Activated T-helper 17 cell treated with anti-CD3 and anti-CD28 coated beads, Interleukin-2, amount 50 U/mL, for 72 hours (primary cell): ENCODE data around the gene OR6C70. TPM values are rescaled to one million over a fixed set of nuclear protein-coding genes. Genes with fewer than 3 reads are reported as not detected.
"Not testable (repeated sequence)": the region's sequence is repeated elsewhere in the genome, so short reads cannot be mapped to it uniquely, and the experiment has no call there.

Source experiments
- ATAC-seq: fragments of 150-1000 bp; cut with Tn5 transposase; replicated peaks from 2 replicates; pipeline ENCODE4 v1.10.0; 2021; ENCODE audit warnings: mild to moderate bottlenecking, moderate library complexity
- H3K27ac Mint-ChIP-seq: one replicate; pipeline ENCODE4 v1.8.0; 2022; ENCODE audit warnings: mixed read lengths
- H3K27me3 Mint-ChIP-seq: one replicate; pipeline ENCODE4 v1.8.0; 2022; ENCODE audit warnings: mixed read lengths
- H3K36me3 Mint-ChIP-seq: one replicate; pipeline ENCODE4 v1.8.0; 2022; ENCODE audit warnings: low read depth, mild to moderate bottlenecking, mixed read lengths
- H3K4me1 Mint-ChIP-seq: one replicate; pipeline ENCODE4 v1.8.0; 2022; ENCODE audit warnings: mixed read lengths
- H3K4me3 Mint-ChIP-seq: one replicate; pipeline ENCODE4 v1.8.0; 2022; ENCODE audit warnings: mild to moderate bottlenecking, mixed read lengths
- H3K9me3 Mint-ChIP-seq: one replicate; pipeline ENCODE4 v1.8.0; 2022; ENCODE audit warnings: mixed read lengths
- total RNA-seq, 2 donors: library from RNA; stranded (reverse); gene quantifications; one replicate each; pipeline ENCODE4 v1.2.3, GENCODE V29; 2022

The OR6C70 gene
- total RNA-seq: not detected

DNA sequence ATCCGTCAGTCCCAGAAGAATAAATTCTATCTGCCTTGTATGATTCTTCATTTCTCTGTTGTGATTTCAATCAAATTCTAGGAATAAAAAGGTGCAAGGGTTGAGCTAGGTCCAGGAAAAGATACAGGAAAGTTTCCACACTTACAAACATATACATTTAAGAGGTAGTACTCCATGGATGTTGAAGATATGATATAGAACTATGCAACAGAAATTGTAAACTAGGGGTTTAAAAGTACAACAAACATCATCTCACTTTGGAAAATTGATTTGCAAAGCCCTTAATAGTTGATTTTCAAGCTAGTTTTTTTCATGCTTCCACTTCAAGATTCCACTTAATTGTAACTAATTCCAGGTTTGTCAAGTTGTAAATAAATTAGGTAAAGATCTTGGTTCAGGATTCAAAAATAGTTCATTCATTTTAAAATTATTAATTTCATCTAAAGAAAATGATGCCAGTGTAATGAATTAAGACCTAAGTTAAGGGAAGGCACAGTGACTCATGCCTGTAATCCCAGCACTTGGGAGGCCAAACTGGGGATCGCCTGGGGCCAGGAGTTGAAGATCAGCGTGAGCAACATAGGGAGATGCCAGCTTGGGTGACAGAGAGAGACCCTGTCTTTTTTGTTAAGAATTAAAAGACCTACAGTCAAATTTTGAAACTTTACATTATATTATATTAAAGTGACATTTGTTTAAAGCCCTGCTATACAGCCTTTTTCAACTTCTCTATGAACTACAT, at the start of gene OR6C70:
Gene OR6C70 (minus strand): TSS at position 51 of the 742 bp plus-strand sequence. CDS start 0 bp downstream, at position 51.
- Mint-ChIP-seq H3K27me3 (peaks cover 20% of the 10 kb centered on the region), H3K9me3 (no peaks in the 10 kb centered on the region), H3K27ac (no peak within 1 kb of the TSS), H3K4me1 (no peaks in the 10 kb centered on the region), H3K36me3 (no peaks in the 10 kb centered on the region), H3K4me3 (no peak within 1 kb of the TSS)
- no peak for ATAC-seq

DNA sequence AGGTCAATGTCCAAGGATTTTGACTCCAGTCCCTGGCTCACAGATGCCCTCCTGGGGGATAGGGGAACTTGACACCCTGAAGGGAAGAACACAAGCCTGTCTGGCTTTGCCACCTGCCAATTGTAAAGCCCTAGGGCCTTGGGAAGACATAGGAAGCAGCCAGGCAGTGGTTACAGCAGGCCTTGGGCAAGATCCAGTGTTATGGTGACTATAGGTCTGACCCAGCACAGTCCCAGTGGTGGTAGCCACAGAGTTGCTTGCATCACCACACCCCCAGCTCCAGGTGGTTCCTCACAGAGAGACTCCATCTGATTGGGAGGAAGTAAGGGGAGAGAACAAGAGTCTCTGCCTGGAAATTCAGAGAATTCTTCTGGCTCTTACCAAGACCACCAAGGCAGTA, 46.5 kb upstream of the OR6C70 start:
- H3K9me3 Mint-ChIP-seq: no peaks in the 10 kb centered on the region
- H3K27me3 Mint-ChIP-seq: peaks cover 23% of the 10 kb centered on the region
- H3K36me3 Mint-ChIP-seq: no peaks in the 10 kb centered on the region
- no peak overlapping the region for H3K27ac Mint-ChIP-seq
- H3K4me3 Mint-ChIP-seq: no peak overlapping the region
- no peak for ATAC-seq
- H3K4me1 Mint-ChIP-seq: no peaks in the 10 kb centered on the region

DNA sequence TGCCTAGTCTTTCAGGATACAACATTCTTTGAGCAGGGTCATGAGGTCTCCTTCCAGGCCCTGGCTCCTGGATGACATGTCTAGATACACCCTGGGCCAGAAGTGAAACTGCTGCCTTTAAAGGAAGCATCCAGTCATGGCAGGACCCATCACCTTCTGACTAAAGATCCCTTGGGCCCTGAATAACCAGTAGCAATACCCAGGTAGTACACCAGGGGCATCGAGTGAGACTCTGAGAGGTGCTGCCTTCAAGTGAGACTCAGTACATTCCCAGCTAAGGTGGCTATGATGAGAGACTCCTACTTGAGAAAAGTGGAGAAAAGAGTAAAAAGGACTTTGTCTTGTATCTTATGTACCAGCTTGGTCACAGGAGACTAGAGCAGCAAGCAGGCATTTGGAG, 45.8 kb upstream of the OR6C70 start:
- H3K4me1 Mint-ChIP-seq: no peaks in the 10 kb centered on the region
- no peaks in the 10 kb centered on the region for H3K9me3 Mint-ChIP-seq
- no peak overlapping the region for H3K27ac Mint-ChIP-seq
- no peak for ATAC-seq
- H3K27me3 Mint-ChIP-seq: peaks cover 23% of the 10 kb centered on the region
- H3K36me3 Mint-ChIP-seq: no peaks in the 10 kb centered on the region
- no peak overlapping the region for H3K4me3 Mint-ChIP-seq

DNA sequence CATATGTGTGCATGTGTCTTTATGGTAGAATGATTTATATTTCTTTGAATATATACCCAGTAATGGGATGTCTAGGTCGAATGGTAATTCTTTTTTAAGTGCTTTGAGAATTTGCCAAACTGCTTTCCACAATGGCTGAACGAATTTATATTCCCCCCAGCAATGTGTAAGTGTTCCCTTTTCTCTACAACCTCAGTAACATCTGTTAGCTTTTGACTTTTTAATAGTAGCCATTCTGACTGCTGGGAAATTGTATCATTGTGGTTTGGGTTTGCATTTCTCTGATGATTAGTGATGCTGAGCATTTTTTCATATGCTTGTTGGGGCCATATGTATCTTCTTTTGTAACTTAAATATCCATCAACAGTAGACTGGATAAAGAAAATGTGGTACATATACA, 31.7 kb upstream of the OR6C70 start:
- H3K9me3 Mint-ChIP-seq: no peaks in the 10 kb centered on the region
- H3K4me3 Mint-ChIP-seq: no peak overlapping the region
- H3K27me3 Mint-ChIP-seq: peaks cover 7% of the 10 kb centered on the region
- H3K27ac Mint-ChIP-seq: no peak overlapping the region
- H3K36me3 Mint-ChIP-seq: no peaks in the 10 kb centered on the region
- ATAC-seq: no peak
- H3K4me1 Mint-ChIP-seq: peaks cover 5% of the 10 kb centered on the region

DNA sequence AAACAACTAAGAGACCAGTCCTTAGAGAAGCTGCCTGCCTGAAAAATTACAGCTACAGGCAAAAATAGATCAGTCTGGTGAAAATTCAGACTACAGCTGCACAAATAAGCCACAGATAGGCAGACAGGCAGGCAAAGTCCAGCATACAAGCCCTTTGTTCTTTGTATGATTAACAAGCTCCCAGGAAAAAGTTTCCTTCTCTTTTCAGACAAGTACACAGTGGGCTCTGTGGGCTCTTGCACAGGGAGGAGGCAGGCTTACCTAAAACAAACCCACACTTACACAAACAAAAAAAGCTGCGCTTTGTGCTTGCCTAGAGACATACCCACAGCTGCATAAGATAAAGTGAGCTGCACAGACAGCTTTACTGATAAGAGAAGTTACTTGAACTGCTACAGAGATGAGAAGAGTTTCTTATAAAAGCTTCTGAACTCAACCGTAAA, 29.9 kb upstream of the OR6C70 start:
- H3K36me3 Mint-ChIP-seq: no peaks in the 10 kb centered on the region
- H3K9me3 Mint-ChIP-seq: no peaks in the 10 kb centered on the region
- no peak for ATAC-seq
- H3K4me3 Mint-ChIP-seq: no peak overlapping the region
- peaks cover 9% of the 10 kb centered on the region for H3K27me3 Mint-ChIP-seq
- H3K4me1 Mint-ChIP-seq: peaks cover 5% of the 10 kb centered on the region
- no peak overlapping the region for H3K27ac Mint-ChIP-seq

DNA sequence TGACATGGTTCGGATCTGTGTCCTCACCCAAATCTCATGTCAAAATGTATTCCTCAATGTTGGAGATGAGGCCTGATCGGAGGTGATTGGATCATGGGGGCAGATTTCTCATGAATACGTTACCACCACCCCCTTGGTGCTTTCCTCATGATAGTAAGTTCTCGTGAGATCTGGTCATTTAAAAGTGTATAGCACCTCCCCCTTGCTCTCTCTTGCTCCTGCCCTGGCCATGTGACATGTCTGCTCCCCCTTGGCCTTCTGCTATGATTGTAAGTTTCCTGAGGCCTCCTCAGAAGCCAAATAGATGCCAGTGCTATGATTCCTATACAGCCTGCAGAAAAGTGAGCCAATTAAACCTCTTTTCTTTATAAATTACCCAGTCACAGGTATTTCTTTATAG, 29.3 kb upstream of the OR6C70 start:
- H3K4me1 Mint-ChIP-seq: peaks cover 5% of the 10 kb centered on the region
- H3K27ac Mint-ChIP-seq: no peak overlapping the region
- peaks cover 9% of the 10 kb centered on the region for H3K27me3 Mint-ChIP-seq
- ATAC-seq: no peak
- no peaks in the 10 kb centered on the region for H3K9me3 Mint-ChIP-seq
- H3K36me3 Mint-ChIP-seq: no peaks in the 10 kb centered on the region
- H3K4me3 Mint-ChIP-seq: no peak overlapping the region

DNA sequence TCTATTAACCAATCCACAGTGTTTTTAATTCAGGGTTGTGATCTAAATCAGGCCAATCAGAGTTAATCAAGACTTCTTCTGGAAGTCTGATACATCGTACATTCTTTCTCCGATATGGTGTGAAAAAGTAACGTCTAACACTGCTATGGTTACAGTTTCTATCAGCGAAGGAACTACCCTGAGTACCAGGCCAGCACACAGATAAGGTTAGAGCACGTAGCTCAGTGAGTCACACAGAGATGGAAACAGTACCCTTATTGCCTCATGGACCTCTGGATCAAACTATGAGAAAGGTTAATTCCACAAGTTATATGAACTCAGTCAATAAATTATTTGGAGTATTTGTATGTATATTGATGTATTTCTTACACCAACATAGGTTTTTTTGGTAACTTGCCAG, 25.6 kb upstream of the OR6C70 start:
- H3K36me3 Mint-ChIP-seq: no peaks in the 10 kb centered on the region
- H3K27ac Mint-ChIP-seq: no peak overlapping the region

DNA sequence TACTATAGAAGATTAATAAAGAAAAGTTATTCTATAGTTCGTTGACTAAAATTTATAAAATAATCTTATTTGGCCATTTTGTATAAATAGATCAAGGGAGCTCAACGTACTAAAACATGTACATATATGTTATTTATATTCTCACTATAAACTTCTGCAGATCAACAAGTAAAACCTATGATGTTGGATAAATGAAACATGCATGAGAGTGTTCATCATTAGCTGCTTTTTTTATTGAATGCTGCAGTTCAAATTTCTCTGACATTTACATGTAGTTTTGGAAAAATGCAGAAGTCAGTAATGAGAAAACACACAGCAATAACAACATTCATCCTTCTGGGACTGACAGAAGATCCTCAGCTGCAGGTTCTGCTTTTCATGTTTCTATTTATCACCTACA, 22.1 kb upstream of the OR6C70 start, which contains the start of gene OR6C68:
Gene OR6C68 (plus strand): TSS at position 301 of the 400 bp plus-strand sequence. CDS start 0 bp downstream, at position 301.
- no peaks in the 10 kb centered on the region for H3K36me3 Mint-ChIP-seq
- H3K9me3 Mint-ChIP-seq: no peaks in the 10 kb centered on the region
- H3K4me3 Mint-ChIP-seq: no peak within 1 kb of the TSS

More for the DNA sequence above, 25.6 kb upstream of the OR6C70 start:
- Mint-ChIP-seq H3K27me3 (peaks cover 11% of the 10 kb centered on the region), H3K9me3 (no peaks in the 10 kb centered on the region), H3K4me1 (peaks cover 5% of the 10 kb centered on the region), H3K4me3 (no peak overlapping the region)
- ATAC-seq: no peak

DNA sequence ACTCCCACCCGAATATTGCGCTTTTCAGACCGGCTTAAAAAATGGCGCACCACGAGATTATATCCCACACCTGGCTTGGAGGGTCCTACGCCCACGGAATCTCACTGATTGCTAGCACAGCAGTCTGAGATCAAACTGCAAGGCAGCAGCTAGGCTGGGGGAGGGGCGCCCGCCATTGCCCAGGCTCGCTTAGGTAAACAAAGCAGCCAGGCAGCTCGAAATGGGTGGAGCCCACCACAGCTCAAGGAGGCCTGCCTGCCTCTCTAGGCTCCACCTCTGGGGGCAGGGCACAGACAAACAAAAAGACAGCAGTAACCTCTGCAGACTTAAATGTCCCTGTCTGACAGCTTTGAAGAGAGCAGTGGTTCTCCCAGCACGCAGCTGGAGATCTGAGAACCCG, 14.3 kb upstream of the OR6C70 start:
- H3K4me1 Mint-ChIP-seq, H3K36me3 Mint-ChIP-seq, H3K9me3 Mint-ChIP-seq, H3K27ac Mint-ChIP-seq, ATAC-seq, H3K4me3 Mint-ChIP-seq: not testable (repeated sequence)
- peaks cover 19% of the 10 kb centered on the region for H3K27me3 Mint-ChIP-seq

More for the DNA sequence above, 22.1 kb upstream of the OR6C70 start, which contains the start of gene OR6C68:
- Mint-ChIP-seq H3K4me1 (no peaks in the 10 kb centered on the region), H3K27ac (no peak within 1 kb of the TSS), H3K27me3 (peaks cover 8% of the 10 kb centered on the region)
- no peak for ATAC-seq

DNA sequence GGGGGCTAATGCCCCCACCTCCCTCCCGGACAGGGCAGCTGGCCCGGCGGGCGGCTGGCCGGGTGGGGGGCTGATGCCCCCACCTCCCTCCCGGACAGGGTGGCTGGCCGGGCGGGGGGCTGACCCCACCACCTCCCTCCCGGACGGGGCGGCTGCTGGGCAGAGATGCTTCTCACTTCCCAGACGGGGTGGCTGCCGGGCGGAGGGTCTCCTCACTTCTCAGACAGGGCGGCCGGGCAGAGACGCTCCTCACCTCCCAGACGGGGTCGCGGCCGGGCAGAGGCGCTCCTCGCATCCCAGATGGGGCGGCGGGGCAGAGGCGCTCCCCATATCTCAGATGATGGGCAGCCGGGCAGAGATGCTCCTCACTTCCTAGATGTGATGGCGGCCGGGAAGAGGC, 9.2 kb upstream of the OR6C70 start:
- not testable (repeated sequence) for H3K27ac Mint-ChIP-seq, H3K4me1 Mint-ChIP-seq, H3K36me3 Mint-ChIP-seq, H3K4me3 Mint-ChIP-seq, ATAC-seq, H3K9me3 Mint-ChIP-seq
- peaks cover 27% of the 10 kb centered on the region for H3K27me3 Mint-ChIP-seq

DNA sequence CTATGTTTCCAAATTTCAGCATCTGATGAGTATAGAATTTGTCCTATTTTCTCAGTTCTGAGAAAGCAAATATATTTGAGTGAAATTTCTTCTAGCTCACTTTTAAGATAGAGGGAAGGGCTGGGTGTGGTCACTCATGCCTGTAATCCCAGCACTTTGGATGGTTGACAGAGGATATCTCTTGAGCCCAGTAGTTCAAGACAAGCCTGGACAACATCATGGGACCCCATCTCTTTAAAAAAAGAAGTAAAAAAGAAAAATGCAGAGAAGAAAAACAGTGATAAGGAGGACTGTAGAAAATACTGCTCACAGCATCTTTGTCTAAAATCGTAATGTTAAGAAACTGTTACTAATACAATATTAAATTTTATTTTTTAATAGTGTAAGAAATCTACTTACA, 2.3 kb upstream of the OR6C70 start:
- no peak for ATAC-seq
- H3K36me3 Mint-ChIP-seq: no peaks in the 10 kb centered on the region
- H3K4me1 Mint-ChIP-seq: no peaks in the 10 kb centered on the region
- H3K27me3 Mint-ChIP-seq: peaks cover 19% of the 10 kb centered on the region
- no peak overlapping the region for H3K4me3 Mint-ChIP-seq
- no peaks in the 10 kb centered on the region for H3K9me3 Mint-ChIP-seq
- no peak overlapping the region for H3K27ac Mint-ChIP-seq

DNA sequence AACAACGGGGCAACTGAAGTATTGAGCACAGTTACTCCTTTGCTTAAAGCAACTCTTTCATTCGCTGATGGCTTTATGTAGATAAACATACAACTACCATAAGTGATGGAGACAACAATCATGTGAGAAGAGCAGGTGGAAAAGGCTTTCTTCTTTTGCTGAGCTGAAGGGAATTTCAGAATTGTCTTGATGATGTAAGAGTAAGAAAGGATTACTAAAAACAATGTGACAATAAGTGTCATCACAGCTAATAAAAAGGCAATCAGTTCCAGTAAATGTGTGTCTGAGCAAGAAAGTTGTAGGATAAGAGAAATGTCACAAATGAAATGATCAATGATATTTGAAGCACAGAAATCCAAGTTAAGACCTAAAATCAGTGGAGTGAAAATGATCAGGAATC, 647 bp downstream of the OR6C70 start:
- H3K4me1 Mint-ChIP-seq: no peaks in the 10 kb centered on the region
- no peak for ATAC-seq
- H3K4me3 Mint-ChIP-seq: no peak overlapping the region
- no peaks in the 10 kb centered on the region for H3K9me3 Mint-ChIP-seq
- peaks cover 20% of the 10 kb centered on the region for H3K27me3 Mint-ChIP-seq
- no peak overlapping the region for H3K27ac Mint-ChIP-seq
- no peaks in the 10 kb centered on the region for H3K36me3 Mint-ChIP-seq

DNA sequence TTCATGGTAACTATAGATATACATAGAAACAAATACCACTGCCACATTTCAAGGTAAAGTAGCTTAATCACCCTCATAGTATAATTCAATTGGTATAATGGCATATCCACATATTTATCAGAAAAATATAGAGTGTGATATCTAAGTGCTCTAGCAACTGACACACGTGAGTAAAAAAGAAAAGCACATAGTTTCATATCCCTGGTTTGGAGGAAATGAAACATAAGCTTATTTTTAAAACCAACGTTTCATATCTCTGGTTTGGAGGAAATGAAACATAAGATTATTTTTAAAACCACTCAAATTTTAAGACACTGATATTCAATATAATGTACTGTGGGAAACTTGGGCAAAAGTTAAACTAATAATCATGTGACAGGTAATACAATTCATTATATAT, 2.1 kb downstream of the OR6C70 start:
- H3K4me3 Mint-ChIP-seq: no peak overlapping the region
- no peaks in the 10 kb centered on the region for H3K9me3 Mint-ChIP-seq
- peaks cover 20% of the 10 kb centered on the region for H3K27me3 Mint-ChIP-seq
- ATAC-seq: no peak
- H3K27ac Mint-ChIP-seq: no peak overlapping the region
- no peaks in the 10 kb centered on the region for H3K4me1 Mint-ChIP-seq
- no peaks in the 10 kb centered on the region for H3K36me3 Mint-ChIP-seq

DNA sequence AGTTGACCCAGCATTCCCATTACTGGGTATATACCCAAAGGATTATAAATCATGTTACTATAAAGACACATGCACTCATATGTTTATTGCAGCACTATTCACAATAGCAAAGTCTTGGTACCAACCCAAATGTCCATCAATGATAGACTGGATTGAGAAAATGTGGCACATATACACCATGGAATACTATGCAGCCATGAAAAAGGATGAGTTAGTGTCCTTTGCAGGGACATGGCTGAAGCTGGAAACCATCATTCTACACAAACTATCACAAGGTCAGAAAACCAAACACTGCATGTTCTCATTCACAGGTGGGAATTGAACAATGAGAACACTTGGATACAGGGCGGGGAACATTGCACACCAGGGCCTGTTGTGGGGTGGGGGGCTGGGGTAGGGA, 5.0 kb downstream of the OR6C70 start:
- not testable (repeated sequence) for ATAC-seq, H3K27ac Mint-ChIP-seq, H3K9me3 Mint-ChIP-seq, H3K36me3 Mint-ChIP-seq, H3K4me3 Mint-ChIP-seq, H3K4me1 Mint-ChIP-seq
- peaks cover 31% of the 10 kb centered on the region for H3K27me3 Mint-ChIP-seq

DNA sequence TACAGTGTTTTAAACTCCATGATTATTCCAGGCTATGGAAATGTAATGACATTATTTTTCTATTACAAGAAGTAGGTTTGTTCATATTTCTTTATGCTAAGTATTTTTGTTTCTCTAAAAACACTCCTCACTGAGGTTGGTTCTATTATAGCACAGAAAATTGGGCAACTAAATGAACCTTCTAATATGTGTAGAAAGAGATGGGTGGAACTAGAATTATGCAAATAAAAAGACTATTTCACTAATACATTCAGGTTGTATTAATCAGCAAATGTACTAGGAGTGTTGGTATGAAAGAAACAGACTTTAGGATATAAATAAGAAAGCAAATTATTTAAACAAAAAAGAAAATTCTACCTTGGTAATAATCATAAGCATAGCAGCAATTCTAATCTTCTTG, 21.1 kb downstream of the OR6C70 start:
- no peak for ATAC-seq
- Mint-ChIP-seq H3K4me1 (no peaks in the 10 kb centered on the region), H3K9me3 (no peaks in the 10 kb centered on the region), H3K4me3 (no peak overlapping the region), H3K27ac (no peak overlapping the region), H3K27me3 (peaks cover 21% of the 10 kb centered on the region), H3K36me3 (no peaks in the 10 kb centered on the region)
